Mucosa of rectum (tissue), 2 donors: ENCODE results near the gene PLXNB2.

Experiments
- H3K27ac ChIP-seq, 2 donors: one replicate each; pipeline ENCODE4 v1.7.0; 2013; ENCODE audit warnings: inconsistent platforms in 2 of 2, low read depth in 2 of 2, low read length in 2 of 2
- H3K27me3 ChIP-seq, 2 donors: one replicate each; pipeline ENCODE4 v1.7.0; 2013; ENCODE audit warnings: low read length in 2 of 2; ENCODE audit not compliant: control insufficient read depth in 2 of 2, insufficient read depth in 2 of 2
- H3K36me3 ChIP-seq, 2 donors: one replicate each; pipeline ENCODE4 v1.7.0; 2013; ENCODE audit warnings: low read length in 2 of 2; ENCODE audit not compliant: control insufficient read depth in 2 of 2, insufficient read depth in 2 of 2
- H3K4me1 ChIP-seq, 2 donors: one replicate each; pipeline ENCODE4 v1.7.0; 2013; ENCODE audit warnings: low read length in 2 of 2, mild to moderate bottlenecking in 1 of 2; ENCODE audit not compliant: control insufficient read depth in 2 of 2, insufficient read depth in 2 of 2
- H3K4me3 ChIP-seq, 2 donors: one replicate each; pipeline ENCODE4 v1.7.0; 2013; ENCODE audit warnings: low read length in 2 of 2
- H3K9ac ChIP-seq, 2 donors: one replicate each; pipeline ENCODE4 v1.7.0; 2013; ENCODE audit warnings: low read length in 2 of 2, low read depth in 1 of 2, mild to moderate bottlenecking in 1 of 2
- H3K9me3 ChIP-seq, 2 donors: one replicate each; pipeline ENCODE4 v1.7.0; 2013; ENCODE audit warnings: low read length in 2 of 2; ENCODE audit not compliant: control insufficient read depth in 2 of 2
- donor health status: healthy.
- donor health status: Normal muscosa, but diverticular disease.

PLXNB2 gene

DNA sequence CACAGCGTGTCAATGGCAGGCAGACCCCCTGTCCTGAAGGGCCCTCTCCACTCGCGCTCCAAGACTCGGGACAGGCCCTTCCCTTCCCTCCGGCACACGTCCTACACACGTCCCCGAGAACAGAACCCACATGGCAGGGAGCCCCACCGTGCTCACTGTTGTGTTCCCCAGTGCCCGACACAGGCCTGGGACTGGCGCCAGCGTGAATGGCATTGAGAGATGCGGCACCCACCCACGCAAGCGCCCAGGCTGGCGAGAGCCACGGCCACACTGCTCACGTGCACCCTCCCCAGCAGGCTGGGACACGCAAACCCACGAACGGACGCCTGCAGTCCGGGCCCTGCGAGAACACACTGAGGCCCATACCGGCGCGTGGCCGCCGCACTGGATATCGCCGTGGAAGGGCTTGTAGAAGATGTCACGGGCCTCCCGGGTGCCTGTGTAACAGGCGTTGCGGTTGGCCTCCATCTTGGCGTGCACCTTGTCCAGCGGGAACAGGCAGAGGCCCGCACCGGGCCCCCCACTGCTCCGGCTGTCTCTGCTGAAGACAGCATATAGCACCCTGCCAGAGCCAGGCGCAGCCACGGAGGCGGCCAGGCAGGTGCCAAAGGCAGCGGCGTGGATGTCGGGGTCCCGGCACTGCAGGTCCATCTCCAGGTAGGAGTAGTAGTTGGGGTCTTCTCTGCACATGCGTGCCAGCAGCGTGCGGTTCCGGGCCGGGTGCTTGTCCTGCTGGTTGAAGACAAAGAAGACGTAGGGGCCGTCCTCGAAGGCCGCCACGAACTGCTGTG lies 18.1 kb downstream of the PLXNB2 start:
- no peak overlapping the region for H3K27ac ChIP-seq
- peaks cover 16 to 22% of the 10 kb centered on the region in 2 donors for H3K4me1 ChIP-seq
- no peak overlapping the region for H3K9ac ChIP-seq
- no peak overlapping the region for H3K4me3 ChIP-seq
- H3K27me3 ChIP-seq: no peaks in the 10 kb centered on the region
- peaks cover 44 to 52% of the 10 kb centered on the region in 2 donors for H3K36me3 ChIP-seq
- H3K9me3 ChIP-seq: no peaks in the 10 kb centered on the region

DNA sequence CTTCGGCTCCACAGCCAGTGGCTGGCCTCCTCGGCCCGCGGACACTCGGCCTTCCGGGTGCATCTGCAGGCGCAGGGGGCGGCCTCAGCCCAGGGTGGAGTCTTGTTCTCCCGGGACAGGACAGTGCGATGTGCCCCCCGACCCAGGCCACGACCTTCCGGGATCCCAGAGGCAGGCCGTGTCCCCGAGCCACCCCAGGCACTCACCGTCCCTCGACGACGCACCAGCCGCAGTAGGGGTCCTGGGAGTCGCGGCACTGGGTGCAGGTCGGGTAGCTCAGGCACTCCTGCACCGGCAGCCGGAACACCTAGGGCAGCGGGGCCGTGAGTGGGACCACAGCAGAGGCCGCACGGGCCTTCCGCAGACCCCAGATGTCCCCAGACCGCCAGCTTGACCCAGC lies 19.7 kb downstream of the PLXNB2 start:
- Histone ChIP-seq H3K9me3 (no peaks in the 10 kb centered on the region), H3K27ac (no peak overlapping the region)

DNA sequence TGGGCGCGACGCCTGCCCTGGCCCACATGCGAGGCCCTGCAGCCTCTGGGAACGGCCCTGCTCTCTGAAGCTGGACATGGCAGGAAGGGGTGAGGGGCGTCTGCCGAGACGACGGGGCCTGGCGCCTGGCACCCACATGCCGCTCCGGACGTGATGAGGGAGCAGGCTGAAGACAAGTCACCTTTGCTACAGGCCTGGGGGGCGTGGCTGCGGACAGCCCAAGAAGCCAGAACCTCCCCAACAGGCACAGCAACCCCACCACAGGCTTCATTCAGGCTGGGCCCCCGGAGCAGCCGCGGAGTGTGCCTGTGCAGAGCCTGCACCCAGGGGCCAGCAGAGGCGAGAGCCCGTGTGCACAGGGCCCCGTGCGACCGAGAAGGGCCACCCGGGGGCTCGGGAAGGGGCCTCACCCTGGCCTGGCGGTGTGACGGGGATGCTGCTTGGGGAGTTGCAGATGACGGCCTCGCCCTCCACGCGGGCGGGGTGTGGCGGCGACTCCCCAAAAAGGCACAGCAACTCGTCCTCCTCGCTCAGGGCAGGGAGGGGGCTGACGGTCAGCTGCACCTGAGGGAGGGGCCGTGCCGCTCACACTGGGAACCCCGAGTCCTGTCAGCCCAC lies 20.6 kb downstream of the PLXNB2 start:
- Histone ChIP-seq H3K4me3 (no peak overlapping the region), H3K9me3 (no peaks in the 10 kb centered on the region), H3K4me1 (no peaks in the 10 kb centered on the region), H3K9ac (no peak overlapping the region), H3K36me3 (peaks cover 61 to 72% of the 10 kb centered on the region in 2 donors), H3K27ac (no peak overlapping the region), H3K27me3 (no peaks in the 10 kb centered on the region)

More for the DNA sequence above, 19.7 kb downstream of the PLXNB2 start:
- H3K36me3 ChIP-seq: peaks cover 52 to 62% of the 10 kb centered on the region in 2 donors
- peaks cover 3 to 5% of the 10 kb centered on the region in 2 donors for H3K4me1 ChIP-seq
- H3K9ac ChIP-seq: no peak overlapping the region
- H3K27me3 ChIP-seq: no peaks in the 10 kb centered on the region
- H3K4me3 ChIP-seq: no peak overlapping the region

DNA sequence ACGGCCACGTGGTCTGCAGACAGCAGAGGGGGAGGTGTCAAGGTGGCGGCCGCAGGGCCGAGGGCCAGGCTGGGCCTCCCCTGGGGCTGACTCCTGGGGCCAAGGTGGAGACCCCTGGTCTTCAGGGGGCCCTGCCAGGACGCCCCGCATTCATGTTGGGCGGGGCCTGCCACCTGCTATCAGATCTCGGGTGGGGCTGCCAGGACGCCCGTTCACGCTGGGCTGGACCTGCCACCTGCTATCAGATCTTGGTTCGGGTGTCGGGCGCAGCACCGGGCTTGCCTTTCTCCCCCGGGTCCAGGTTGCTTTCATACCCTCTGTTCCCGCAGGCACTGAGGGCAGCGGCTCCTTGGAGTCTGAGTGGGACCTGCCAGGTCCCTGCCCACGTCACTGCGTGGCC lies 21.2 kb downstream of the PLXNB2 start:
- Histone ChIP-seq H3K9me3 (no peaks in the 10 kb centered on the region), H3K27ac (no peak overlapping the region), H3K9ac (no peak overlapping the region), H3K4me1 (no peaks in the 10 kb centered on the region), H3K4me3 (no peak overlapping the region), H3K36me3 (peaks cover 66 to 74% of the 10 kb centered on the region in 2 donors), H3K27me3 (no peaks in the 10 kb centered on the region)

DNA sequence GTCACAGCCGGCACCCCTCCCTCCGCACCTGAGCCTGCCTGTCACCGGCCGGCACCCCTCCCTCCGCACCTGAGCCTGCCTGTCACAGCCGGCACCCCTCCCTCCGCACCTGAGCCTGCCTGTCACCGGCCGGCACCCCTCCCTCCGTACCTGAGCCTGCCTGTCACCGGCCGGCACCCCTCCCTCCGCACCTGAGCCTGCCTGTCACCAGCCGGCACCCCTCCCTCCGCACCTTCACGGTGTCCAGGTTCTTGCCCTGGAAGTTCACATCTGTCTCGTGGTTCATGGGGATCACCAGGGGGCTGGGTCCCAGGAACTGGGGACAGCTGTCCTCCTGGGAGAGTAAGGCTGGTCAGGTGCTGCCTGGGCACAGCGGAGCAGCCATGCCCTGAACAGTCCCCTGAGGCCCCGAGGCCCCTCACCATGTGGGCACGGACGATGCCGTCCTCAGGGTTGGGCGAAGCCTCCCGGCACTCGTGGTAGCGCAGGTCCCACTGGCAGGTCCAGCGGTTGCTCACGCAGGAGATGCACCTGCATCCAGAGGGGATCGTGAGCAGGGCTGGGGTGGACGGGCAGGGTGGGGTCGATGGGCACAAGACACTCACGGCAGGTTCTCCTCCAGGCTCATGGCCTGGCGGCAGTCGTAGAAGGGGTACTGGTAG lies 21.7 kb downstream of the PLXNB2 start:
- Histone ChIP-seq H3K4me3 (no peak overlapping the region), H3K27ac (no peak overlapping the region), H3K9me3 (no peaks in the 10 kb centered on the region), H3K27me3 (no peaks in the 10 kb centered on the region), H3K4me1 (no peaks in the 10 kb centered on the region), H3K9ac (no peak overlapping the region), H3K36me3 (peaks cover 70 to 74% of the 10 kb centered on the region in 2 donors)

DNA sequence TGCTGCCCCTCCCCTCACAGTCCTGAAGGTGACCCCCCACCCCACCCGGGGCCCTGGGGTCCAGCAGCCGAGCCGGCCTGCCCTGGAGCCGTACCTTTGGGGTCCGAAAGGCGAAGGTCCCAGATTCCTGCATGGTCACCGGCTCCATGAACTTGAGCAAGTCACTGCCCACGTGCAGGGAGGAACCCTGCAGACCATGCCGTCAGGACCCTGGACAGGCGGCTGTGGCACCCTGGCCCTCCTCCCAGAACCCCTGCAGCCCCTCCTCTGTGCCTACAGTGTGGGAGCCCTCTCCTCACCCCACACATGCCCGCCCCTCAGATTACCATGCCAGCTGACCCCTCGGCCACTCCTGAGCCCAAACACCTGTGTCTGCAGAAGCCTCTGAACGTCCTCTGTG lies 23.0 kb downstream of the PLXNB2 start:
- Histone ChIP-seq H3K9ac (no peak overlapping the region), H3K27me3 (no peaks in the 10 kb centered on the region), H3K4me3 (no peak overlapping the region), H3K4me1 (no peaks in the 10 kb centered on the region), H3K36me3 (peaks cover 73% of the 10 kb centered on the region in 2 donors), H3K27ac (no peak overlapping the region), H3K9me3 (no peaks in the 10 kb centered on the region)

DNA sequence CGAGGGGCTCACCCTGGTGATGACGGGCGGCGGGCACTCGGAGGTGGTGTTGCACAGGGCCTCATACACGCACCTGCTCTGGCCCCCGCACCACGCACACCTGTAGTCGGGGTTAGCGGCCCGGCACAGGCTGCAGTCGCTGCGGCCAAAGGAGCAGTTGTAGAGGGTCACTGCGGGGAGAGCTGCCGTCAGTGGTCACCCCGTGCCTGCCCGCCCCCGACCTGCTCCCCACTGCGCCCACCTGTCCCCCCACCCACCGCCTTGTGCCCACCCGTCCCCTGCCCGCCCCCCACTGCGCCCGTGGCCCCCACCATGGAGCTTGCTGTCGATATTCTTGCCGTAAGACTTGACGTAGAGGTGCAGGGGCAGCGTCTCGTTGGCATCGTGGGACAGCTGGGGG lies 23.6 kb downstream of the PLXNB2 start:
- Histone ChIP-seq H3K4me1 (no peaks in the 10 kb centered on the region), H3K4me3 (no peak overlapping the region), H3K36me3 (peaks cover 71 to 73% of the 10 kb centered on the region in 2 donors), H3K9ac (no peak overlapping the region), H3K9me3 (no peaks in the 10 kb centered on the region), H3K27ac (no peak overlapping the region), H3K27me3 (no peaks in the 10 kb centered on the region)

DNA sequence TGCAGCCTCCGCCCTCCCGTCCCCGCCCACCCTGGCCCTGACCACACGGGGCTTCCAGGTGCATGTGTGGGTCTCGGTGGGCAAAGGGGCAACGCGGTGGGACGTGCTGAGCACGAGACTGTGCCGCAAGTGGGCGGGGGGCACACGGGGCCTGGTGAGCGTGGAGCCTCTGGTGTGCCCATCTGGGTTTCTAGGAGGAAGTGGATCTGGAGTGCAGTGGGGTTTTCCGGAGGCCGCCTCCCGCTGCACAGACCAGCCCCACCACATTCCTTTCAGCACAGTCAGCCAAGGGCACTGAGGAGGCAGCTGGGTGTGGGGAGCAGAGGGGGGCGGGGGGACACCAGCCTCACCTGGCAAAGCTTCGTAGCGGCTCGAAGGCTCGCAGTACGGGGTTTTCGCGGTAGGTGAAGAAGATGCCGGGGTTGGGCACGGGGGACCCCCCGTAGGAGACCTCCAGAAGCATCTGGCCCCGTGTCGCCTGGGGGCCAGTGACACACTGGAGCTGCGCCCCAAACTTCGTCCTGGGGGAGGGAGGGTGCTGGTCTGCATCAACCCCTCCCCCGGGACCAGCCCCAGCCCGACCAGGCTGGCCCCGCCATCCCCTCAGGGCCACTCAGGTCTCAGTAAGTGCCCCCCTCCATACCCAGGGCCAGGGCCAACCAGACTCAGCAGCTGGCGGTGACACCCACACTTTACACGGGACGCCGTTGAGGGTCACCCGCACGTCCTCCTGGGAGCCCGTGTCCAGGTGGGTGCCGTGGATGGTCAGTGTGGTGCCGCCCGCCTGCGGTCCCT lies 24.9 kb downstream of the PLXNB2 start:
- H3K36me3 ChIP-seq: peaks cover 73 to 74% of the 10 kb centered on the region in 2 donors
- H3K4me1 ChIP-seq: no peaks in the 10 kb centered on the region
- no peaks in the 10 kb centered on the region for H3K9me3 ChIP-seq
- no peak overlapping the region for H3K4me3 ChIP-seq
- no peak overlapping the region for H3K9ac ChIP-seq
- H3K27ac ChIP-seq: no peak overlapping the region
- H3K27me3 ChIP-seq: no peaks in the 10 kb centered on the region

DNA sequence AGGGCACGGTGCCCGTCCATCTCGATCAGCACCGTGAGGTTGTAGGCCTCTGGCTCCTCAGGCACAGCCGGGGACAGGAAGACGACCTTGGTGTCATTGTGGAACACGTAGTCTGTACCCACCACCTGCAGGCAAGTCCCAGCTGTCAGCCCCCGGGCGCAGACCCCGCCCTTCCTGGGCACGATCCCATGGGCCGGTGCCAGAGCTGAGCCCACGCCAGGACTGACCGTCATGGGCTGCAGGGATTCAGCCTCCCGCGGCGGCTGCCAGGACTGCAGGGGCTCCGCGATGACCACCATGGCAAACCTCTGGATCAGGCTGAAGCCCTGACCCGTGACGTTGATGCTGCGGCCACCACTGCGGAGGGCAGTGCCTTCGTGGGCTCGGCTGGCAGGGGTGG lies 25.5 kb downstream of the PLXNB2 start:
- Histone ChIP-seq H3K36me3 (peaks cover 72 to 75% of the 10 kb centered on the region in 2 donors), H3K4me1 (no peaks in the 10 kb centered on the region), H3K4me3 (no peak overlapping the region), H3K9me3 (no peaks in the 10 kb centered on the region), H3K9ac (no peak overlapping the region), H3K27me3 (no peaks in the 10 kb centered on the region), H3K27ac (no peak overlapping the region)
